HuH-7.5 (cell line): ENCODE data around the gene CLDN6.

ENCODE experiments used
- DNase-seq: peaks from one replicate; pipeline ENCODE4 v3.0.0; 2011; ENCODE audit warnings: low spot score

The CLDN6 gene

DNA sequence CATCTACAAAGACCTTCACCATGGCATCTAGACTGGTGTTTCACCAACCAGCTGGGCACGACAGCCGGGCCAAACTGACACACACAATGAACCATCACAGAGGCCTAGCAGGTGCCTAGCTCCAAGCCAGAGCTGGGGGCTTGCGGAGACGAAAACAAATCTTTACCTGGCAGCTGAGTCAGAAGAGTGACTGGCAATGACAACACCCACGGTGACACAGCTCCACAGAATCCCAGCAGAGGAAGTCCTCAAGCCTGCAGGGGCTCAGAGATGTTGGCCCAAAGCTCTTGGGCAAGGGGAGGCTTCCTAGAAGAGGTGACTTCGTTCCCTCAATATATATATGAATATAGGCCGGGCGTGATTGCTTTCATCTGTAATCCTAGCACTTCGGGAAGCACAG is 33.5 kb upstream of the CLDN6 start:
- DNase-seq = no peak

- DNase-seq = no peak
These were observed 33.0 kb upstream of the CLDN6 start for GRCh38 chr16:3051009-3051408.

GRCh38 chr16:3050487-3050886 is 32.5 kb upstream of the CLDN6 start:
- DNase-seq = no peak

- DNase-seq = no peak
These were observed 32.0 kb upstream of the CLDN6 start for GRCh38 chr16:3049921-3050481.

DNA sequence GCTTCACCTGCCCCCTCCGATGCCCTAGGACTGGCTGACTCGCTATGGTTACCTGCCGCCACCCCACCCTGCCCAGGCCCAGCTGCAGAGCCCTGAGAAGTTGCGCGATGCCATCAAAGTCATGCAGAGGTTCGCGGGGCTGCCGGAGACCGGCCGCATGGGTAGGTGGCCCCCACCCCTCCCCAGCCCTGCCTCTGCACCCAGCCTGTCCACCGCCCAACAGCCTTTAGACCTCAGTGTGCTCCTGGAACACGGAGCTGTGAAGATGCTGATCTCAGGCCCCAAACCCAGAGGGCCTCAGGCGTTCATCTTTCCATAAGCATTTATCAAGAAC is 29.4 kb upstream of the CLDN6 start:
- no peak for DNase-seq

DNA sequence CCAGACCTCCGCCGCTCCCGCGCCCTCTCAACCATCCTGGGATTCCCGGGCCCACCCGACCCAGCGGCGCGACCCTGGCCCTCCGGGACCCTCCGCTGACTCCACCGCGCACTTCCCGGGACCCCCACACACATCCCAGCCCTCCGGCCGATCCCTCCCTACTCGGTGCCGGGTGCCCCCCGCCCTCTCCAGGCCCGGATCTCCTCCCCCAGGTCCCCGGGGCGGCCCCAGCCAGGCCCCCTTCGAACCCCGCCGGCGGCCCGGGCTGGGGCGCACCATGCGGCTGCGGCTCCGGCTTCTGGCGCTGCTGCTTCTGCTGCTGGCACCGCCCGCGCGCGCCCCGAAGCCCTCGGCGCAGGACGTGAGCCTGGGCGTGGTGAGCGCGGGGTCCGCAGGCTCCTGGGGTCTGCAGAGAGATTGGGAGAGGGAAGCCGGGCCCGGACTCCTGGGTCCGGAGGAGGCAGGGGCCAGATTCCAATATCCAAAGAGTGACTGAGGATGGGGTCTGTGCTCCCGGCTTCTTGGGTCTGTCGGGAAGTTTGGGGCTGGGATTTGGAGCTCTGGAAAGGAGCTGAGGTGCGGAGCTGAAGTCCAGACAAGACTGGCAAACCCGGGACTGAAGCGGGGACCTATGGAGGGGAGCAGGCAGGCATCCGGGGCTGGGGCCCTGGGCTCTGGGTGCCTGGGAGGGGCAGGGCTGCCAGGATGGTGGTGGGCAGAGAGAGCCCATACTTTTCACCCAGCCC is 28.8 kb upstream of the CLDN6 start:
- no peak for DNase-seq

DNA sequence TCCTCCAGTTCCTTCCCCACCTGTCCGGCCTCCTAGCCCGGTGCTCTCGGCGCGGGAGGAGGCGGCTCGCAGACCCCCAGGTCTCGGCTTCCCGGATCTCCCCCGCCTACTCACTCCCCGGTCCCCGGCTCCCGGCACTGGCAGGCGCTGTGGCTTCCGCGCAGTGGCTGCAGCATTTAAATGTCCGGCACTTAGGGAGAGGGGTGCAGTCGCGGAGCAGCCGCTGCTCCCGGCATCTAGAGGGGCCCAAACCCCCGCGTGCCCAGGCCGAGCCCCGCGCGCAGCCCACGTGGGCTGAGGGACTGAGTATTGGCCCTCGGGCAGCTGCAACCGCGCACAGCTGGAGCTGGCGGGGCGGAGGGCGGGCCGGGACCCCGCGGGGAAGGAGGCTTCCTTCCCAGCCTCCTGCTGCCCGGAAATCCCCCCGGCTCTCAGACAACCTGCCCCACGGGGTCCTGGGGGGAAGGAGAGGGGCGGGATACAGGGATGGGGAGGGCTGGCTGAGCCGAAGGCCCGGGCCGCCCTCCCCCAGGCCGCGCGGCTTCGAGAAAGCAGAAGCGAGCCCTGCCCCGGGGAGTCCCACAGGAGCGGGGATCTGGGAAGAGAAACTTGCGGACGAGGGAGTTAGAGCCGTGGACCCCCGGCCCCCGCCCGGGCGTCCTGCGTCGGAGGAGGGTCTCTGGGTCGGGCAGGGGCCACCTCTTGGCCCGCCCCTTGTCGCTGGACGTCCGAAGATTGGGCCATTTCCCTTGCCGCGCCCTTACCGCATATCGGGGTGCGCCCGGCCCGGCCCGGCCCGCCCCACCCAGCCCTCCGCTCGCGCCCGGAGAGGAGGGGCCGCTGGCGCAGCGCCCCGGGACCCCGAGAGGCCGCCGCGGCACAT is 28.0 kb upstream of the CLDN6 start, which contains the start of gene MMP25:
Gene MMP25, plus strand, starts transcription at position 804 of the 883 bp plus-strand sequence. CDS start 357 bp downstream, outside the sequence.
- DNase-seq = peak; percentile 71

DNA sequence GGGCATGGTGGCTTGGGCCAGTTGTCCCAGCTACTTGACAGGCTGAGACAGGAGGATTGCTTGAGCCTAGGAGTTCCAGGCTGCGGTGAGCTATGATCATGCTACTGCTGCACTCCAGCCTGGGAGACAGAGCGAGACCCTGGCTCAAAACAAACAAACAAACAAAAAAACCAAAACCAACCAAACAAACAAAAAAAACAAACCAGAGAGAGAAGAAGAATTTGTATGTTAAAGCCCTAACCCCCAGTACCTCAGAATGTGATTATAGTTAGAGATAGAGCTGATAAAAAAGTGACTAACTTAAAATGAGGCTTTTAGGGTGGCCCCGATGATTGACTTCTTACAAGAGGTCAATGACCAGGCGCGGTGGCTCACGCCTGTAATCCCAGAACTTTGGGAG is 26.7 kb upstream of the CLDN6 start:
- no peak for DNase-seq

GRCh38 chr16:3042376-3042775 is 24.4 kb upstream of the CLDN6 start:
- DNase-seq = no peak

DNA sequence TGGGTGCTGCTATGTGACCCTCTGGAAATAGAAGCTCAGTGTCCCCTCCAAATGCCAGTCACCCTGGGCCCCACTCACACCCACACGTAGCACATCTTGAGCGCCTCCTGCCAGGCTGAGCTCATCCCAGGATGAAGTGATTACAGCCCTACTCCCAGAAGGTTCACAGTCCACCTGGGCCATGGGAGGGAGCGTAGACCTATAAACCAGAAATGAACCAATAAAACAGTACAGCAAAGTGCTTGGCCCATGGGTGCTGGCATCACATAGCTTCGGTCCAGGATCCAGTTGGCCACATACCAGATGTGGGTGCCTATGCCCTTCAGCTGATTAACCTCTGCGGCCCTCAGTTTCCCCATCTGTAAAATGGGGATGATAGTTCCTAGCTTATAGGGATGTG is 20.9 kb upstream of the CLDN6 start:
- DNase-seq = no peak

- DNase-seq = no peak
These were observed 20.3 kb upstream of the CLDN6 start for GRCh38 chr16:3038256-3038655.

GRCh38 chr16:3036726-3037315 is 18.8 kb upstream of the CLDN6 start, which contains the start of gene BICDL2:
TSS of gene BICDL2 (minus strand) at chr16:3036944. CDS start at chr16:3035496, 1,448 bp downstream.
- DNase-seq = no peak

- no peak for DNase-seq
These were observed 18.2 kb upstream of the CLDN6 start for GRCh38 chr16:3035972-3036725.

GRCh38 chr16:3035289-3035971 is 17.4 kb upstream of the CLDN6 start:
- no peak for DNase-seq

DNA sequence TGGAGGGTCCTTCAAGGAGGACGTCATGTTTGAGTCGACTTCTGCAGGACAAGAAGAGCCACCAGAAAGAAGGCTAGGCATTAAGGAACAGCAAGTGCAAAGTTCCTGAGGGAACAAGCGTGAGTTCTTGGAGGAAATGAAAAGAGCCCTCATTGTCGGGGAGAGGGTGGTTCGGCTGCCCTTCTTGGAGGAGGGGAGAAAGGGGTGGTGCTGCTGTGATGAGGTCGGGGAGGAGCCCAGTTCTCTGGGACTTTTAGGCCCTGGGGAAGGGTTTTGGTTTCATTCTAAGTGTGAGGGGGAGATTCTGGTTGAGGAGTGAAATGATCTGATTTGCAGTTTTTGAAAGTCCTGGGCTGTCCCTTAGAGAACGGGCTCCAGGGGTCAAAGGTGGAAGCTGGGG is 14.6 kb upstream of the CLDN6 start:
- no peak for DNase-seq

DNA sequence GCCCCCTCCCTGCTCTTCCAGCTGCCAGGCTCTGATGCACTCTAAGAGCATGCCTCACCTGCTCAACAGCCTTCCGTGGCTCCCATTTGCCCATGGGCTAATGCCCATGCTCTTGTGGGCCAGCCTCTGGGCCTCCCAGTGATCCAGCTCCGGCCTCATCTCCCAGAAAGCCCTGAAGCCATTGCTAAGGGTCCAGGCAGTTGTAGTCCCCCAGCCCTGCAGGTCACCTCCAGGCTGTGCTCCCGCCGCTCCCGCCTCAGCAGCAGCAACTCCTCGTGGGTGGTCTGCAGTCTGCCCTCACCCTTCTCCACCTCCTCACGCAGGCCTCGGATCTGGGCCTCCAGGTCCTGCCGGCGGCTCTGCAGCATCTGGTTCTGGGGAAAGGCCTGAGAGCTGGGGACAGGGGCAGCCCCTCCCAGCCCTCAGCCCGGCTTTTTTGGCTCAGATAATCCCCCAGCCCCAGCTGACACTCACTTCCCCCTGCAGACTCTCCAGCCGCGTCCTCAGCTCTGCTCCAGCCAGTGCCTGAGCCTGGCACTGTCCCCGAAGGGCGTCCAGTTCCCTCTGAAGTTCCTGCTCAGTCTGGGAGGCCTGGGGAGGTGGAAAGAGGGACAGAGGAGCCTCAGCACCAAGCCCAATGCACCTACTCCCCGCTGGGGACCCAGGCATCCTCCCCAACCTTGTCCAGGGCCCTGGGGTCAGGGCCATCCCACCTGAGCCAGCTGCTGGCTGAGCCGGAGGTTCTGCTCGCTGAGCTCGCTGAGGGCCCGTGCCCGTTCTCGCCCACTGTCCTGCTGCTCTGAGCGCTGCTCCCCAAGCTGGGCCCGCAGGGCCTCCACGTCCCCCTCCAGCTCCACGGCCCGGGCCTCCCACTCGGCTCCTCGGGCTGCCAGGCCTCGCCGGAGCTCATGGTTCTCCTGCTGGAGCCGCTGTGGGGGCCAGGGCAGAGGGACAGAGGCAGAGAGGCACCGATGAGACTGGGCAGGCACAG is 12.5 kb upstream of the CLDN6 start:
- no peak for DNase-seq

DNA sequence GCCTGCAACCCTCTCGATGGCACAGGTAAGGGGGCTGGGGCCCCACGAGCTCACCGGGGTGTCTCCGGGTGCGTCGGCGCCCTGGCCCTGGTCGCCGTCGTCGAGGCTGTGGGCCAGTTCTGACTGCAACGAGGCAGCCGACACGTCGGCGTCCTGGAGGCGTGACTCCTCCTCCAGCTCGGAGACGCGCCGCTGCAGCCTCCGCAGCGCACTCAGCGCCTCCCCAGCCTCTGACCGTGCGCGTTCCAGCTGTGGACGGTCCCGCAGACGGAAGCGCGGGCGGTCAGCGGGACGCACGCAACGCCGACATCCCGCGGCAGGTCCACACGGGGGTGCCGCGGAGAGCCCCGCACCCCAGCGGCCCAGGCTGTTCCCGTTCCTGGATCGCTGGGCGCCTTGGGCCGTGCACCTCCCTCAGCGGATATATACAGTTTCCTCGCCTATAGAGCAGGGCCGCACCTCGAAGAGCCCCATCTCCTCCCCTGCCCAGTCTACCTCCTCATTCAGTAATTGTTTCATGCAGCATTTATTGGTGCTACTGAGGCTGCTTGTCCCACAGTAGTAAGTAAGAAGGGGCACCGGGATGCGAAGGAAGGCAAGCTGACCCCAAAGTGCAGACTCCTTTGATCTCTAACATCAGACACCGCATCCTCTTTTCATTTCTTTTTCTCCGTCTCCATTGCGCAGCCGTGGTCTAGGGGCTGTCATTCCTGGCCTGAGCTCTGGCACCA is 11.7 kb upstream of the CLDN6 start:
- no peak for DNase-seq

DNA sequence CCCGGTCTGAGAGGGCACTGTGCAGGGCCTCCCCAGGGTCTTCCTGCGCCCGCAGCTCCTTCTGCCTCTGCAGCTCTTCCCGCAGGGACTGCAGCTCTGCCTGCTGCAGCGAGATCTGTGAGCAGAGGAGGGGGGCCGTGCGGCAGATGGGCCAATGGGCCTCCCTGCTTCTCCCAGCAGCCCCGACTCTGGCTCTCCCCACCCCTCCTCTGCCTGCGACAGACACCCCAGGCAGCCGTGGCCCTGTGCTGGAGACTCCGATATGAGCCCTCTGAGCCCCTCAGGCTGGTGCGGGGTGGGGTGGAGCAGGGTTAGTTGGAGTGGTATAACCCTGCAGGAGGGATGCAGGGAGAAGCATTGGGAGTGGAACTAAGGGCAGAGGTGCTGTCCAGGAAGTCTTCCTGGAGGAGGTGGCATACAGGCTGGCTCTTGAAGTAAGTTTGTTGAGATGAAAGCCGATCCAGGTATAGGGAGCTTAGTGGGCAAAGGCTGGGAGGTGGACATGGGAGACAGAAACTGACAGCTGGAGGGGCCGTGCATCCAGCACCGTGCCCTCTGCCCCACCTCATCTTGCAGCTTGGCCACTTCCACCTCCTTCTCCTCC is 10.8 kb upstream of the CLDN6 start:
- no peak for DNase-seq
